Limb (tissue), 2 donors: ENCODE data around the gene ARHGAP45.

Experiments used
- DNase-seq, 2 donors: peaks; one replicate each; pipeline ENCODE4 v3.0.0-alpha.2; 2016; ENCODE audit errors: extremely low spot score in 2 of 2

The ARHGAP45 gene

GRCh38 chr19:1131718-1132551, 65.0 kb downstream of the ARHGAP45 start:
- DNase-seq = peak; percentile 50 to 81

DNA sequence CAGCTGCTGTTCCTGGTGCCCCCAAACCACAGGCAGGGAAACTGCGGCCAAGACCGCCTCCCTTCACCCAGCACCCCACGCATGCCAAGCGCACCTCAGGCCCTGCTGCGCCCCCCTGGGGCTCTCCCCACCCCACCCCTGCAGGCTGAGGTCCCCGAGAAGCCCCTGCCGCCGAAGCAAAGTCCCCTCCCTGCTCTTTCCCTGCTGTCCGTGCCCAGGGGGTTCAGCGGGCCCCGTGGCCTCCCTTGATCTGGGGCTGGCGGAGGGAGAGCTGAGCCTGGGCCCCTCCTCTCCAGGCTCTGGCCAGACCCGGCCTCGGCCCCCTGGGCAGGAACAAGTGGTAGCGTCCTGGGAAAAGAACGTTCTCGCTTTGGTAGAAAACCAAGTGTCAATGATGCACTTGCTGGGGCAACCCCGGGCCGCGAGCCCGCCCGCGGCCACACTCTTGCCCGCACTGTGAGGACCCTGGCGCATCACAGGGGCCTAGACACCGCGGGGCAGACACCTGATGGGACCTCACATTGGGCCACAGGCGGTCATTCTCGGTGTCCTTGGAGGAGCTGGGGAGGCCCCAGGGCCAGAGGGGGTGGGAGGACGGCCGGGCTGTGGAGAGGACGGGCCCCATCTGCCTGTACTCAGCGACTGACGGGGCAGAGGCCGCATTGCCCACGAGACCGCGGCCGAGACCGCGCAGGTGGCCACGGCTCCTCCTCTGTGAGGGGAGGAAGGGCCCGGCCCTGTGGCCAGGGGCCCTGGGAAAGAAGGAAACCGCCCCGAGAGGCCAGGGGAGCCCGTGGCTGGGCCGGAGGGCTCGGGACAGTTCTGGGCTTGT, 65.8 kb downstream of the ARHGAP45 start:
- DNase-seq = no peak

GRCh38 chr19:1133471-1133929, 66.5 kb downstream of the ARHGAP45 start:
- DNase-seq = no peak

GRCh38 chr19:1134431-1134830, 67.5 kb downstream of the ARHGAP45 start:
- DNase-seq = no peak

GRCh38 chr19:1135454-1135853, 68.5 kb downstream of the ARHGAP45 start:
- no peak for DNase-seq

GRCh38 chr19:1136201-1136600, 69.2 kb downstream of the ARHGAP45 start:
- DNase-seq = no peak
